HTERT RPE-1 (cell line): ENCODE results near the gene ZNF296.

ENCODE experiments used
- in situ Hi-C: fragments of 300-500 bp; cut with MboI; formaldehyde crosslinking; loops from 4 replicates; pipeline ENCODE4 v1.14.3; 2020; ENCODE audit warnings: low sequenced_read_pairs

ZNF296 gene

GRCh38 chr19:45061965-45062364 is 14.3 kb downstream of the ZNF296 start:
- in situ Hi-C loops, result no loop called here

- in situ Hi-C loops, result no loop called here
Observed at GRCh38 chr19:45059258-45059965, 16.9 kb downstream of the ZNF296 start.

GRCh38 chr19:45058622-45059159 is 17.6 kb downstream of the ZNF296 start:
- in situ Hi-C loops, result no loop called here

GRCh38 chr19:45057444-45057843 is 18.8 kb downstream of the ZNF296 start:
- in situ Hi-C loops, result no loop called here

GRCh38 chr19:45056831-45057230 is 19.4 kb downstream of the ZNF296 start:
- in situ Hi-C loops, result no loop called here

- in situ Hi-C loops, result no loop called here
Observed at GRCh38 chr19:45051929-45052579, 24.2 kb downstream of the ZNF296 start.

GRCh38 chr19:45050036-45050435 is 26.2 kb downstream of the ZNF296 start:
- in situ Hi-C loops, result no loop called here

GRCh38 chr19:45049073-45049736 is 27.1 kb downstream of the ZNF296 start:
- in situ Hi-C loops, result no loop called here

- in situ Hi-C loops, result no loop called here
Observed at GRCh38 chr19:45047188-45047797, 29.0 kb downstream of the ZNF296 start.

GRCh38 chr19:45046355-45046754 is 29.9 kb downstream of the ZNF296 start:
- in situ Hi-C loops, result no loop called here

- in situ Hi-C loops, result no loop called here
Observed at GRCh38 chr19:45045671-45046353, 30.5 kb downstream of the ZNF296 start.

- in situ Hi-C loops, result no loop called here
Observed at GRCh38 chr19:45041125-45041524, 35.2 kb downstream of the ZNF296 start.

GRCh38 chr19:45040059-45040771 is 36.1 kb downstream of the ZNF296 start:
- in situ Hi-C loops, result no loop called here

GRCh38 chr19:45038931-45039893 is 37.1 kb downstream of the ZNF296 start, which contains the start of gene CLASRP:
Gene CLASRP, plus strand, starts transcription at chr19:45039045. Its CDS starts 1,168 bp downstream, at chr19:45040213.
- in situ Hi-C loops, result no loop called here

- in situ Hi-C loops, result no loop called here
Observed at GRCh38 chr19:45037393-45038169, 38.7 kb downstream of the ZNF296 start.

GRCh38 chr19:45035755-45036154 is 40.5 kb downstream of the ZNF296 start:
- in situ Hi-C loops, result no loop called here

- in situ Hi-C loops, result no loop called here
Observed at GRCh38 chr19:45032421-45032820, 43.9 kb downstream of the ZNF296 start.

GRCh38 chr19:45030825-45031224 is 45.5 kb downstream of the ZNF296 start:
- in situ Hi-C loops, result no loop called here
